GM12892 (cell line): ENCODE measurements around the gene ARHGDIB.

Experiments
- DNase-seq: peaks from one replicate; pipeline ENCODE4 v3.0.0; 2011; ENCODE audit not compliant: insufficient read length
- FAIRE-seq: peaks from 2 replicates; lab custom pipeline; 2011; peaks lifted over from hg19 to GRCh38; lab: Jason Lieb, UNC
- POLR2A ChIP-seq: IDR thresholded peaks from 2 replicates; pipeline ENCODE4 v1.6.1; 2011; ENCODE audit warnings: low read depth, low read length, control low read depth
- POLR2AphosphoS5 ChIP-seq: IDR thresholded peaks from 2 replicates; pipeline ENCODE4 v1.6.1; 2011; ENCODE audit warnings: low read depth, low read length, control low read depth
- TAF1 ChIP-seq: IDR thresholded peaks from 2 replicates; pipeline ENCODE4 v1.6.1; 2011; ENCODE audit warnings: low read depth, mild to moderate bottlenecking, control low read depth, low read length, borderline replicate concordance

Gene ARHGDIB

DNA sequence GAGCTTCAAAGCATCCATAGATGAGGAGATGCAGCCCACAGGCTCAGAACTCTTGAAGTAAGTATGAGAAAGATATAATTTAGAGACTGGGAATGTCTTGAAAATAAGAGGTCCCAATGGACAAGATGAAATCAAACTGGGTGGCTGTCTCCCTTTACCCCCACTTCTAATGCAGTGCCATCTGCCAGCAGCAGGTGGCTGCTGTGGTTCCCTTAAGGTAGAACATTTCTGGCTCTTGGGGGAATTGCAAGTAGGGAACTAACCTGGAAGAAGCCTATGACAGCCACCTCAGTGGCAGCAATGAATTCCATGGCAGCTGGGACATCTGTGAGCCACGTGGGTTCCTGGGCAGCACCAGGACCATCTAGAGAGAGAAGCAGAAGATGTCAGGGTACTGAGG is 23.7 kb downstream of the ARHGDIB start:
- TF ChIP-seq POLR2A (no peak), POLR2AphosphoS5 (no peak), TAF1 (no peak)
- DNase-seq: no peak
- FAIRE-seq: peak; percentile 63

DNA sequence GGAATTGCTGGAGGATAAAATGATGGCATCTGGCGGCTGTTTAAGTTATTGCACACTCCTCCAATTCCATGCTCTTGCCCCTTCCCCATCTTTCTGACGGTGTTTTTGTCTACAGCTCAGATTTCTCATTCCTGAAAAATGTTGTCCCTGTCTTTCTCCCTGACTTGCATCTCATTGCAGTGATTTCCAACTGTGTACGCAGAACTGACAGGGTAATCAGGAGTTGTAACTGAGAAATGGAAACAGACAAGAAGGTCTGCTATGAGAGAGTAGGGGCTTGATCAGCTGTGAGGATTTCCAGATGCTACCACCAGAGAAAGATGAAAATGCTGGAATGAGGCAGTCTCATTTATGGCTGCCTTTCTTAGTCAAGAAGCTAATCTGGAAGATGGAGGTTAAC is 24.4 kb downstream of the ARHGDIB start:
- no peak for TF ChIP-seq POLR2A
- no peak for TF ChIP-seq POLR2AphosphoS5
- no peak for TF ChIP-seq TAF1

DNA sequence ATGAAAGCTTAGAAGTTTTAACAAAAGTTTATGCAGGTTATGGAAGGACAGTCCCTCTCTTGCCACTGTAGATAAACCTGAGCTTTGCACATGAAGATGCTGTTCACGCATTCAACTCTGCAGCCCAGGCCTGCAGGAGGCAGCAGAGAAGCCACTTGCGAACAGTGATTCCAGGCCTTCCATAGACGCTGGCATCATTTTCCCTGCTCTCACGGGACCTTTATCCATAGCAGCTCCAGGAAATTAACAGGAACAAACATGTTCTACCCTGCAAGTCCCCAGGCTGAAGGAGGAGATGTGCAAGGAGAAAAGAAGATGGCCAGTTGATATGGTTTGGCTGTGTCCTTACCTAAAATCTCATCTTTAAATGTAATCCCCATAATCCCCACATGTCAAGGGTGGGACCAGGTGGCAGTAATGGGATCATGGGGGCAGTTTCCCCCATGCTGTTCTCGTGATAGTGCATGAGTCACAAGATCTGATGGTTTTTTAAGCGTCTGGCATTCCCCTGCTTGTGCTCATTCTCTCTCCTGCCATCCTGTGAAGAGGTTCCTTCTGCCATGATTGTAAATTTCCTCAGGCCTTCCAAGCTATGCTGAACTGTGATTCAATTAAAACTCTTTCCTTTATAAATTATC is 25.1 kb downstream of the ARHGDIB start:
- no peak for FAIRE-seq
- no peak for DNase-seq
- TF ChIP-seq POLR2A (no peak), TAF1 (no peak), POLR2AphosphoS5 (no peak)

More for the DNA sequence above, 24.4 kb downstream of the ARHGDIB start:
- DNase-seq (no peak), FAIRE-seq (no peak)

DNA sequence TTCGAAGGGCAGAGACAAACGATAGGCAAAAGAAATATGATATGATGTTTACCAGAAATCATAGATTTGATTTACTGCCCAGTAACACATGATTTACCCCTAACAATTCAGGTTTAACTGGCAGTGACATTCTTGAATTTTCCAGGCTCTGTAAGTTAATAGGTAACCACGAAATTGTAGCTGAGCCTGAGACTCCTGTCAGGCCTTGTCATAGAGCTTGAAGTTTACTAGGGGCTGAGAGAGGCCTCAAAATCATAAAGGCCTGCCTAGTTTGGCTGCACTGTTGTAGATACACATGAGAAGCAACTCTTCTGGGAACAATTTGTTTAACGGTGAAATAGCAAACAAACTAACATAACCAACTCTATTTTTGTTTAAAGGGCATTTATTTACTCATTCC is 26.4 kb downstream of the ARHGDIB start:
- FAIRE-seq: no peak
- DNase-seq: no peak

DNA sequence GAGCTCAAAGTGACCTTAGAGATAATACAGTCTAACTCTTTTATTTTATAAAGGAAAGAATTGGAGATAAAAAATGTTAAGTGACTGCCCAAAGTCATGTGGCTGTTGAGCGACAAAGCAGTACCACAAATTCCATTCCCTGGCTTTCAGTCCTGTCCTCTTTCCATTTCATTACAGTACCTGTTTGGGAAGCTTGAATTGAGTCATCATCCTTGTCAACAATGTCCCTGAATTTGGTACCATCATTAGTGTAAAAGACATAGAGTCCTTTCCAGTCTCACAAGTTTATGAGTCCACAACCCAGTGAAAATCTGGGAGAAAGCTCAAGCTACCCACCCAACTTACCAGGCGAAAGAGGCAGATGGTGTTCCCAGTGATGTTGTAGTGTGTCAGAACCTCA is 26.9 kb downstream of the ARHGDIB start:
- no peak for TF ChIP-seq TAF1
- TF ChIP-seq POLR2A: no peak
- TF ChIP-seq POLR2AphosphoS5: no peak
- DNase-seq (no peak), FAIRE-seq (no peak)

More for the DNA sequence above, 26.4 kb downstream of the ARHGDIB start:
- TF ChIP-seq TAF1 (no peak), POLR2AphosphoS5 (no peak), POLR2A (no peak)

DNA sequence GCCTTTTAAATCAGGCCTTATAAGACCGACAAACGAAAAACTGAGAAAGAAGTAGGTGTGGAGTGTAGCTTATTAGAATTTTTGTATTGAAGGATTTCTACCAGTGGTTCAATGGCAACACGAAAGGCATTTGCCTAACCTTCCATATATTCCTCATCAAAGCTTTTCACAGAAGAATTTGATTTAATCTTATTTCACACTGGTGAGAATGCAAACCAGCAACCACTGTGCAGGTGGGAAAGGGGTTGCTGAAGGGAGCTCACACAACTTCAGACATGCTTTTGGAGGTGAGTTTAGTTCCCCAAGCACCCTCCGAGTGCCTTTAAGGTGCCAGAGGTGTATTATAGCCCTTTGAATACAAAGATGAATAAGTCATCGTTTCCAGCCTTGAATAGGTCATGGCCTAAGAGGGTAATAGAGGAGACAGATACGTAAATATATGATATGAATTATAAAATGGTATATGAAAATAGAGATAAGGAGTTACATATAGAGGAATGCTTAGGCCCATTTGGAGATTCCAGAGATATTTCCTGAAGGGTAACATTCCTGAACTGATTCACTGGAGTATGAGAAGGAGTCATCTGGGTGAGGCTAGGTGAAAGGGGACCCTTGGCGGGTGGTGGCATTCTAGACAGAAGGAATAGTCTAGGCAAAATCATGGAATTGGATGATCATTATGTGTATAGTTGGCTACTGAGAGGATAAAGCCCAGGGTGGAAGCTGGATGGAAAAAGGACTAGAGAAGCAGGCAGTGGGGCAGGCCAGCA is 29.4 kb downstream of the ARHGDIB start:
- DNase-seq (no peak), FAIRE-seq (no peak)
- TF ChIP-seq POLR2A: no peak
- TF ChIP-seq POLR2AphosphoS5: no peak
- TF ChIP-seq TAF1: no peak

DNA sequence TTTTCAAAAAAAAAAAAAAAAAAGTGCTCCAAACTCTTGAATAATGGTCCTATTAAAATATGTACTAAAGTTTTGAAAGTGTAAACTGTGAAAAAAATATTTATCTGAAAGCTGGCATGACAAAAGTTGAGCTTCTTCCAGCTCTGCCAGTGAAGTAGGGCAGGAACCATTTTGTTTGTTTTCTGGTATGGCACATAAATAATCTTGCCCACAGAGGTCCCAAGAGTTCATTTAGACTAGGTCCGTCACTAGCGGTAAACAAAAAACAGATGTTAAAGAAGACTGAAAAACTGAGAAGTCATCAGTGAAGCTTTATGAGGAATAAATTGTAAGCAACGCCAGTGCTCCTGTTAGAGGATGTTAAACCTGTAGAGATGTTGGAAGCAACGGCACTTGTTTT is 30.0 kb downstream of the ARHGDIB start:
- FAIRE-seq (no peak), DNase-seq (no peak)
- no peak for TF ChIP-seq TAF1
- TF ChIP-seq POLR2A: no peak
- TF ChIP-seq POLR2AphosphoS5: no peak

DNA sequence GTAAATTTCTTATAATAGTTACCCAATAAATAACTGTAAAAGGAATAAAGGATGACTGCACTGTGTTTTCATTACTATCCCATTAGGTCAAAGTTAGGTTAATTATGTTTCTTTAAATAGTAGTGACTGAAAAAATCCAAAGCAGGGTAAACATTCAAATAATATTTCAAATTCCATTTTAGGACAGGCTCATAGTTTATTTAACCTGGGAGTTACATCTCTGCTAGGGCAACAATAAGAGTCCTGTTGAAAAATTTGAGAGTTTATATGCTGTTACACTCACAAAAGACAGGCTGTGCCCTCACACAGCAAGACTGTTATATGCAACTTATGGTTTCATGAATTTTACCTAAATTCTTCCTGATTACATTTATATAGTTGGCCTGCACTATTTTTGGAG is 31.1 kb downstream of the ARHGDIB start:
- TF ChIP-seq TAF1 (no peak), POLR2A (no peak), POLR2AphosphoS5 (no peak)
- FAIRE-seq (no peak), DNase-seq (no peak)

DNA sequence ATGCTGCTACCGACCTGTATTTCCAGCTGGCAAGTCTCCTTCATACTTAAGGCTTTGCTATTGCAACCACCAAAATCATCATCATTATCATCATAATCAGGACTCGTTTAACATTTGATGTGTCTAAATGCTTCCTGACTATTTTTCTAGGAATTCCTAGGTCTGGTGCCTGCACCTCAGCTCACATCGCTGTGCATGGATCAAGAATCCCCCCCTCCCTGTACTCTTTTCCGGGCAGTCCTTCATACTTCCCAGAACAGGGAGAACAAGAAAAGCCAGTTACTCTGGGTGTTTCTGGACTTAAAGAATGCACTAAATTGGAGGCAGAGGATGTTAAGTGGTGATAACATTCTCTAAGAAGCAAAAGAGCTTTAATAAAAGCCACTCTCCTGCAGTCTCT is 32.5 kb downstream of the ARHGDIB start:
- no peak for DNase-seq
- FAIRE-seq: no peak
- no peak for TF ChIP-seq POLR2A
- no peak for TF ChIP-seq POLR2AphosphoS5
- no peak for TF ChIP-seq TAF1

DNA sequence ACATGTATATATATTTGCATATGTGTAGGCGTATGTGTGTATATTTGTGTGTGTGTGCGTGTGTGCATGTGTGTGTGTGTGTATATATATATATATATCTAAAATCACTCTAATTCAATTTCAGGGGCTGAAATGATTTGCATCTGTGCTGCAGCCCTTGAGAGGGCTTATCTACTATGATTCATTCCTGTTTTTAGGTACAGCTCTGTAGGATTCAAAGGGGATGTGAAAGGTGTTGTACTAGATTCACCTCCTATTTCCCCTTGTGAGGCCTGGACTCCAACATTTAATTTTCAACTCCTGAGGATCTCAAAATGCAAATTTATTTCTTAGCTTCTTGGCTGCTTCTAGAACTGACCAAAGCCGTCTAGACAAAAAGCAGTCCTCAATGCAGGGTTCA is 34.1 kb downstream of the ARHGDIB start:
- TF ChIP-seq TAF1 (no peak), POLR2AphosphoS5 (no peak), POLR2A (no peak)
- DNase-seq (no peak), FAIRE-seq (no peak)

DNA sequence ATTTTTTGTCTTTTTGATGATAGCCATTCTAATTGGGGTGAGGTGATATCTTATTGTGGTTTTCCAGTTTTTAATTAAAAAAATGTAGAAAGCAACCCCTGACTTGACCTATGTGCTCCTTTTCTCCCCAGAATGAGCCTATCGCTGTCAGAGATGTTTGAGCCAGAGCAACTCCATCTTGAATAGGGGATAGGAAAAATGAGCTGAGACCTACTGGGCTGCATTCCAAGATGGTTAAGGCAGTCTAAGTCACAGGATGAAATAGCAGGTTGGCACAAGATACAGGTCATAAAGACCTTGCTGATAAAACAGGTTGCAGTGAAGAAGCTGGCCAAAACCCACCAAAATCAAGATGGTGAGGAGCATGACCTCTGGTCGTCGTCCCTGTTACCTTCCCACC is 36.9 kb downstream of the ARHGDIB start:
- DNase-seq (no peak), FAIRE-seq (no peak)
- TF ChIP-seq POLR2A: no peak
- TF ChIP-seq TAF1: no peak
- no peak for TF ChIP-seq POLR2AphosphoS5

DNA sequence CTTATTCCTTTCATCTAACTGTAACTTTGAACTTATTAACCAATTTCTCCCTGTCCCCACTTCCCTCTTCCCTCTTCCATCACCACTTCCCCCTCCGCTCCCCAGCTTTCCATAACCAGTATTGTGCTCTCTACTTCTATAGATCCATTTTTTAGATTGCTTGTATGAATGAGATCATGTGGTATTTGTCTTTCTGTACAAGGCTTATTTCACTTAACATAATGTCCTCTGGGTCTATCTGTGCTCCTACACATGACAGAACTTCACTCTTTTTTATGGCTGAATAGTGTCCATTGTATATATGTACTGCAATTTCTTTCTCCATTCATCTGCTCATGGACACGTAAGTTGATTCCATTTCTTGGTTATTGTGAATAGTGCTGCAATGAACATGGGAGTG is 37.5 kb downstream of the ARHGDIB start:
- no peak for FAIRE-seq
- TF ChIP-seq POLR2A: no peak
- TF ChIP-seq POLR2AphosphoS5: no peak
- TF ChIP-seq TAF1: no peak
- no peak for DNase-seq
